HCT116 (cell line): ENCODE results near the gene ZNFX1. TPM values are rescaled to one million over a fixed set of nuclear protein-coding genes. Genes with fewer than 3 reads are reported as not detected.

Experiments used
- ATAC-seq: fragments of 200-7000 bp; cut with Tn5 transposase; 2 replicates; pipeline ENCODE4 v1.9.1; 2020; ENCODE audit warnings: mild to moderate bottlenecking, moderate library complexity
- BruUV-seq: library from RNA; stranded (reverse); fragments of 400-500 nt; replicated peaks from 2 replicates; lab custom pipeline; 2021; lab: Mats Ljungman, UMichigan
- CTCF ChIA-PET: fragments of 300-600 bp; sonication (Branson Sonifier 250); formaldehyde crosslinking; loops from one replicate; lab custom pipeline; 2021; ENCODE audit warnings: antibody characterized with exemption; lab: Charles Lee
- POLR2A ChIA-PET: fragments of 300-600, 350-600 bp; sonication (Branson Sonifier 250); formaldehyde crosslinking; loops from one replicate; lab custom pipeline; 2021; ENCODE audit warnings: antibody characterized with exemption; lab: Charles Lee
- RAD21 ChIA-PET, 2 experiments: fragments of 300-600 bp; sonication (Branson Sonifier 250); formaldehyde crosslinking; loops; one replicate each; lab custom pipeline; 2023; ENCODE audit warnings: low total read pairs in 2 of 2; ENCODE audit not compliant: uncharacterized antibody in 2 of 2, unreplicated experiment in 2 of 2, low non-redundant PET in 1 of 2; lab: Charles Lee
- DNase-seq: peaks from one replicate; pipeline ENCODE4 v3.0.0-alpha.2; 2010; ENCODE audit warnings: low read depth, low spot score
- H2AFZ ChIP-seq: fragments of 200-600 bp; shearing (Covaris generic), sonication (generic); 2 replicates; pipeline ENCODE4 v1.6.1; 2017; ENCODE audit warnings: low read depth, mixed run types, mixed read lengths, antibody characterized with exemption, low read length; ENCODE audit not compliant: poor library complexity, severe bottlenecking
- H3K27ac ChIP-seq: 2 replicates; pipeline ENCODE4 v1.5.1; 2012; ENCODE audit warnings: low read depth, low read length
- H3K27me3 ChIP-seq: fragments of 200-600 bp; sonication (generic); 2 replicates; pipeline ENCODE4 v1.6.1; 2016; ENCODE audit warnings: mixed run types, low read length, mixed read lengths; ENCODE audit not compliant: insufficient read depth
- H3K36me3 ChIP-seq, 2 experiments: fragments of 200-500 bp in 1 of 2; fragments of 200-600 bp in 1 of 2; sonication (Bioruptor generic) in 1 of 2; sonication (generic) in 1 of 2; 2 replicates each; pipeline versions ENCODE4 v1.5.1 to v1.6.1; 2014 to 2016; ENCODE audit warnings: low read length in 2 of 2, inconsistent platforms in 1 of 2, mixed read lengths in 1 of 2, mixed run types in 1 of 2; ENCODE audit not compliant: insufficient read depth in 2 of 2, control insufficient read depth in 1 of 2
- H3K4me1 ChIP-seq, 2 experiments: fragments of 200-600 bp in 1 of 2; sonication (generic) in 1 of 2; 2 replicates each; pipeline versions ENCODE4 v1.5.1 to v1.6.1; 2012 to 2017; ENCODE audit warnings: low read length in 2 of 2, inconsistent platforms in 1 of 2, mild to moderate bottlenecking in 1 of 2, mixed read lengths in 1 of 2, mixed run types in 1 of 2, moderate library complexity in 1 of 2; ENCODE audit not compliant: insufficient read depth in 2 of 2, control insufficient read depth in 1 of 2
- H3K4me2 ChIP-seq: fragments of 200-600 bp; sonication (generic); 2 replicates; pipeline ENCODE4 v1.6.1; 2017; ENCODE audit warnings: mixed run types, low read length, mixed read lengths
- H3K4me3 ChIP-seq, 2 experiments: fragments of 200-600 bp in 1 of 2; sonication (generic) in 1 of 2; replicated peaks in 1 of 2; 2 replicates each; pipeline ENCODE4 v1.5.1; 2011 to 2016; ENCODE audit warnings: low read length in 2 of 2, control low read depth in 1 of 2, low read depth in 1 of 2, mild to moderate bottlenecking in 1 of 2, mixed read lengths in 1 of 2, mixed run types in 1 of 2
- H3K79me2 ChIP-seq: fragments of 200-600 bp; sonication (generic); 2 replicates; pipeline ENCODE4 v1.6.1; 2017; ENCODE audit warnings: mild to moderate bottlenecking, mixed run types, low read length, moderate library complexity, mixed read lengths; ENCODE audit not compliant: insufficient read depth
- H3K9ac ChIP-seq: fragments of 200-600 bp; sonication (generic); 2 replicates; pipeline ENCODE4 v1.6.1; 2016; ENCODE audit warnings: low read length, mixed read lengths
- H3K9me2 ChIP-seq: fragments of 200-600 bp; sonication (generic), shearing (Covaris generic); 2 replicates; pipeline ENCODE4 v1.6.1; 2017; ENCODE audit warnings: mixed run types, mild to moderate bottlenecking, moderate library complexity; ENCODE audit not compliant: insufficient read depth
- H3K9me3 ChIP-seq, 2 experiments: fragments of 200-500 bp in 1 of 2; fragments of 200-600 bp in 1 of 2; sonication (Bioruptor generic) in 1 of 2; sonication (generic) in 1 of 2; 2 replicates each; pipeline ENCODE4 v1.6.1; 2014 to 2017; ENCODE audit warnings: low read length in 2 of 2, mixed read lengths in 2 of 2, inconsistent platforms in 1 of 2, low read depth in 1 of 2, mild to moderate bottlenecking in 1 of 2, mixed run types in 1 of 2, moderate library complexity in 1 of 2; ENCODE audit not compliant: control insufficient read depth in 1 of 2, insufficient read depth in 1 of 2
- H4K20me1 ChIP-seq: fragments of 200-600 bp; sonication (generic), shearing (Covaris generic); 2 replicates; pipeline ENCODE4 v1.6.1; 2017; ENCODE audit warnings: mixed run types, mild to moderate bottlenecking, moderate library complexity; ENCODE audit not compliant: insufficient read depth
- CEBPB ChIP-seq: IDR thresholded peaks from 2 replicates; pipeline ENCODE4 v1.6.1; 2012; ENCODE audit warnings: low read depth
- ELF1 ChIP-seq: IDR thresholded peaks from 2 replicates; pipeline ENCODE4 v1.6.1; 2012; ENCODE audit warnings: low read depth, borderline replicate concordance
- EZH2phosphoT487 ChIP-seq: fragments of 200-600 bp; IDR thresholded peaks from 2 replicates; pipeline ENCODE4 v1.6.1; 2018; ENCODE audit warnings: antibody characterized with exemption, borderline replicate concordance
- JUND ChIP-seq: IDR thresholded peaks from 2 replicates; pipeline ENCODE4 v1.6.1; 2012
- RAD21 ChIP-seq: IDR thresholded peaks from 2 replicates; pipeline ENCODE4 v1.6.1; 2012; ENCODE audit warnings: low read depth, mild to moderate bottlenecking
- SRF ChIP-seq: IDR thresholded peaks from 2 replicates; pipeline ENCODE4 v1.6.1; 2012; ENCODE audit warnings: low read depth
- ZBTB33 ChIP-seq: IDR thresholded peaks from 2 replicates; pipeline ENCODE4 v1.6.1; 2011; ENCODE audit warnings: mild to moderate bottlenecking, low read length, moderate library complexity; ENCODE audit not compliant: insufficient replicate concordance; ENCODE audit errors: extremely low read depth
- ZNF274 ChIP-seq: fragments of 200-500 bp; sonication (Bioruptor generic); IDR thresholded peaks from 2 replicates; pipeline ENCODE4 v1.6.1; 2014; ENCODE audit warnings: mild to moderate bottlenecking, low read depth, low read length, inconsistent platforms
- intact Hi-C: fragments of 100-400 bp; cut with micrococcal nuclease; formaldehyde crosslinking; loops from 2 replicates; pipeline ENCODE4 v1.10.0; 2022
- total RNA-seq: library from RNA; stranded (reverse); gene quantifications from one replicate; pipeline ENCODE4 v1.2.1, GENCODE V29; 2021; ENCODE audit not compliant: unreplicated experiment
- TF ChIP-seq, protein P1 (sequence below): IDR thresholded peaks from 2 replicates; pipeline ENCODE4 v1.6.1; 2012

ZNFX1 gene
- total RNA-seq, 1 experiment from 2014 or later: 24.1 TPM

DNA sequence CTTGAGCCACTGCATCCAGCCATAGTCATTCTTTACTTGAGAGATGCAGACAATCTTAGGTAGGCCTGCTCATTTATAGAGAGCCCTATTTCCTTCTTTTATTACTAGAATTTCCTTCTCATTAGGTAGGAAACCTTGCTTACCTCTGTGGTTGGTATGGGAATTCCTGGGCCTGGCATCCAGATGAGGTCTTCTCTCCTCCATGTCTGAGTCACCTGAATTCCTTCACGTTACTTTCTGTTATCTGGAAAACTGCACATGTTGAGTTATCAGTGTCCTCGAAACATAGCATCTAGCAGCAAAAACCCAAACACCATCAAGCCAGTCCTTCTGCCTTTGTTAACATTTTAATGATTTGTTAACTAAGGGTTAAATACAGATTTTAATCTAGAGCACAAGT is 2.2 kb downstream of the ZNFX1 start:
- BruUV-seq: no TSS peak

GRCh38 chr20:49275216-49275615 is 2.6 kb downstream of the ZNFX1 start:
- peak overlapping the region; percentile 96; the same call in 1 of the 2 replicates for H3K27ac ChIP-seq
- ChIA-PET RAD21 (no interaction called here), CTCF (no interaction called here), POLR2A (no interaction called here)
- peak overlapping the region; percentile 98; the same call in 1 of the 2 replicates for H3K9ac ChIP-seq
- DNase-seq: no peak
- H4K20me1 ChIP-seq: peaks cover 10% of the 10 kb centered on the region; the same call in 1 of the 2 replicates
- intact Hi-C loops: no loop called here
- H3K4me2 ChIP-seq: peak overlapping the region; percentile 92; the same call in 1 of the 2 replicates
- BruUV-seq: no TSS peak
- peaks cover 12 to 23% of the 10 kb centered on the region in 2 experiments for H3K4me1 ChIP-seq
- no peak for TF ChIP-seq ZNF274
- TF ChIP-seq EZH2phosphoT487: no peak
- TF ChIP-seq RAD21: no peak
- TF ChIP-seq JUND: no peak
- TF ChIP-seq, protein P1, sequence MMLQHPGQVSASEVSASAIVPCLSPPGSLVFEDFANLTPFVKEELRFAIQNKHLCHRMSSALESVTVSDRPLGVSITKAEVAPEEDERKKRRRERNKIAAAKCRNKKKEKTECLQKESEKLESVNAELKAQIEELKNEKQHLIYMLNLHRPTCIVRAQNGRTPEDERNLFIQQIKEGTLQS: no peak
- no peak for ATAC-seq
- no peaks in the 10 kb centered on the region for H3K9me3 ChIP-seq
- H3K4me3 ChIP-seq: no peak overlapping the region
- H3K27me3 ChIP-seq: no peaks in the 10 kb centered on the region
- H3K9me2 ChIP-seq: no peaks in the 10 kb centered on the region
- peaks cover 38 to 59% of the 10 kb centered on the region in 2 experiments for H3K36me3 ChIP-seq
- peaks cover 90% of the 10 kb centered on the region for H3K79me2 ChIP-seq
- no peak overlapping the region for H2AFZ ChIP-seq

More for the DNA sequence above, 2.2 kb downstream of the ZNFX1 start:
- H3K9ac ChIP-seq: peak overlapping the region; percentile 98
- CTCF ChIA-PET: no interaction called here
- peaks cover 16 to 27% of the 10 kb centered on the region in 2 experiments for H3K4me1 ChIP-seq
- TF ChIP-seq ZBTB33 (no peak), CEBPB (no peak), SRF (0 out of 2 replicates have a peak, but pooled peaks have one; percentile 7), ELF1 (no peak), ZNF274 (no peak)
- peak overlapping the region in 1 of 2 experiments; percentile 91; a peak in 1 of 4 replicates for H3K4me3 ChIP-seq
- ATAC-seq (no peak), DNase-seq (no peak)
- no peaks in the 10 kb centered on the region for H3K27me3 ChIP-seq
- no peaks in the 10 kb centered on the region for H3K9me3 ChIP-seq
- H3K4me2 ChIP-seq: peak overlapping the region; percentile 92
- H3K79me2 ChIP-seq: peaks cover 90% of the 10 kb centered on the region
- peaks cover 38 to 59% of the 10 kb centered on the region in 2 experiments for H3K36me3 ChIP-seq
- no peak overlapping the region for H2AFZ ChIP-seq
- H4K20me1 ChIP-seq: peaks cover 14% of the 10 kb centered on the region; the same call in 1 of the 2 replicates
- POLR2A ChIA-PET: no interaction called here
- no peaks in the 10 kb centered on the region for H3K9me2 ChIP-seq
- H3K27ac ChIP-seq: peak overlapping the region; percentile 96; the same call in 1 of the 2 replicates
- intact Hi-C loops: no loop called here
- RAD21 ChIA-PET: no interaction called here
